Measurements from ENCODE around the gene ANKRD13A.
"Not testable (repeated sequence)": the region's sequence is repeated elsewhere in the genome, so short reads cannot be mapped to it uniquely, and the experiment has no call there.

ANKRD13A gene

DNA sequence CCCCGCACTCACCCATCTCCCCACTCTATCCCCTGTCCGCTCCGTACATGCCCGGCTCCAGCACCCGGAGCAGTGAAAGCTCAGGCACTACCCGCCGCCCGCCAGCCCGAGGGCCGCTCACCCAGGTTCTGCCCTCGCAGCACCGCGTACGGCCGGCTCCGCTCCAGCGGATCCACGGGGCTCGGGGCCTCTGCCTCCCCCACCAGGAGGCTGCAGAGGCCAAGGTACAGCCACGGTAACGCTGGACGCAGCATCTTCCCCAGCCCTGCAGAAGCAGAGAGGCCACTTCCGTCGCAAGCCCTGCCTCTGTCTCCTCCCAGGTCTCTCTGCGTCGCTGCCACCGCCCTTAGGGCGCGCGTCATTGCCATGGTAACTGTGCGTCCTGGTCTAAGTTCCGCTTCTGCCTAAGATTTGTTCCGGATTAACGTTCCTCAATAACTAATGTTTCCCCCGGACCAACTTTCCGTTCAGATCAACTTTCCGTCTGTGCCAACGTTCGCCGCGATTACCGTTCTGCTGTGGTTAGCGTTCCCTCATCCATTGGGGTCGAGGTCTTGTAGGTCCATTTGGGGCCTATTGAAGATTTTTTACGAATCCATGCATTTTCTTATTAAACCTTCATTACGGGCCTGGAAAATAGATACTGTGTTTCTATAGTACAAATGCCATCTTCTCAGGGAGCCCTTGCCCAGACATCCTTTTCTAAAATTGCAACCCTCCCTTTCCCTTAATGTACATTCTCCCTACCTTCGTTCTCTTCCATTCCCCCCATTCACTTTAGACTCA is 49.2 kb downstream of the ANKRD13A start, which contains the start of gene C12orf76:
TSS of gene C12orf76 (minus strand) at position 281 of the 786 bp plus-strand sequence. CDS start at position 254, 27 bp downstream.
- DNase-seq (ENCODE audit: low read depth): peak; percentile 87

DNA sequence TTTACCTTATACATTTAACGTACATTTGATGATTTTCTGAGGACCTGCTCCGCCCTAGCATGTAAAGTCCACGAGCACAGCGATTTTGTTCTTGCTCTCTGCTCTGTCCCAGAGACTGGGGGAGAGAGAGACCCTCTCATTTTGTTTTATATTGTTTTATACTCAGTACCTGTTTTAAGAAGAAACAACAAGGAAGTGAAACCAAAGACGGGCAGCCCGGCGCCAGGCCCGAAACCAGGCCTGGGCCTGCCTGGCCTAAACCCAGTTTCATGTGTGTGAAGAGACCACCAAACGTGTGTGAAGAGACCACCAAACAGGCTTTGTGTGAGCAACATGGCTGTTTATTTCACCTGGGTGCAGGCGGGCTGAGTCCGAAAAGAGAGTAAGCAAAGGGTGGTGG is 49.8 kb downstream of the ANKRD13A start:
- not testable (repeated sequence) for DNase-seq (ENCODE audit: low read depth)

GRCh38 chr12:110049666-110050065 is 50.4 kb downstream of the ANKRD13A start:
- DNase-seq (ENCODE audit: low read depth): not testable (repeated sequence)

DNA sequence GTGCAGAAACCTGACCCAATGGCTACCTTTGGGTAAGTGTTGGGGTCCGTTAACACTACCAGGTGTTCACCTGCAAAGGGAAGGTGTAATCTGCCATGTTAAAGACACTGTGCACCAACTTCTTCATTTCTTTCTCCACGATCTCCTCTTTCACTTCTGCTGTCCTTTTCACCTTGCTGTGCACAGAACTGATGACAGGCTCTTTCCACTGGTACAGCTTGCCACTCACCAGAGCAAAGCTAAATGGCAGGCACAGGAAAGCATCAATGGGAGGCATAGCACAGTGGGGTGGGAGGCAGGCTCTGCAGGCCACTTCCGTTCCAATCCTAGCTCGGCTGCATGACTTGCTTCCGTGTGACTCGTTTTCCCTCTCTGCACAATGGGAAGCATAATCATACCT is 51.7 kb downstream of the ANKRD13A start:
- no peak for DNase-seq (ENCODE audit: low read depth)

DNA sequence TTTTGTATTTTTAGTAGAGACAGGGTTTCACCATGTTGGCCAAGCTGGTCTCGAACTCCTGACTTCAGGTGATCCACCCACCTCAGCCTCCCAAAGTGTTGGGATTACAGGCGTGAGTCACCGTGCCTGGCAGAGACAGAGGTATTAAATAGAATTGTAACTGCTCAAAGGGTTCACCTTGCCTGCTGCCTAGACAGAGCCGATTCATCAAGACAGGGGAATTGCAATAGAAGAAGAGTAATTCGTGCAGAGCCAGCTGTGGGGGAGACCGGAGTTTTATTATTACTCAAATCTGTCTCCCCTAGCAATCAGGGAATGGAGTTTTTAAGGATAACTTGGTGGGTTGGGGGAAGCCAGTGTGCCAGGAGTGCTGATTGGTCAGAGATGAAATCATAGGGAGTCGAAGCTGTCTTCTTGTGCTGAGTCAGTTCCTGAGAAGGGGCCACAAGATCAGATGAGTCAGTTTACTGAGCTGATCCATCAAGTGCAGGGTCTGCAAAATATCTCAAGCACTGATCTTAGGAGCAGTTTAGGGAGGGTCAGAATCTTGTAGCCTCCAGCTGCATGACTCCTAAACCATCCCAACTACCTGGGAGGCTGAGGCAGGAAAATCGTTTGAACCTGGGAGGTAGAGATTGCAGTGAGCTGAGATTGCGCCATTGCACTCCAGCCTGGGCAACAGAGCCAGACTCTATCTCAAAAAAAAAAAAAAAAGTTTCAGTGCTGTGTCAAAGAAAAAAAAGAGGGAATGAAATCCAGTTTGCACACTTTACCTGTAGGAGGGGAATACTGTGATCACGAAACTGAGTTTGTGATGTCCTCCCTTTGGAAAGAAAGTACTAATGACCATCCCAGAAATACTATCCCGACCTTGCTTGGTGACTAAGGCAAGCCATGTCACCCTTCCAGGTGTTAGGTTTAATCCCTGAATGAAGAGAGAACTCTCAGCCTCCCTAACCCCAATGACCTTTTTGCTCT is 56.4 kb downstream of the ANKRD13A start:
- peak; percentile 31 for DNase-seq (ENCODE audit: low read depth)

- DNase-seq (ENCODE audit: low read depth): not testable (repeated sequence)
These were observed 57.4 kb downstream of the ANKRD13A start for GRCh38 chr12:110056643-110057042.

GRCh38 chr12:110058875-110059615 is 59.8 kb downstream of the ANKRD13A start:
- no peak for DNase-seq (ENCODE audit: low read depth)

DNA sequence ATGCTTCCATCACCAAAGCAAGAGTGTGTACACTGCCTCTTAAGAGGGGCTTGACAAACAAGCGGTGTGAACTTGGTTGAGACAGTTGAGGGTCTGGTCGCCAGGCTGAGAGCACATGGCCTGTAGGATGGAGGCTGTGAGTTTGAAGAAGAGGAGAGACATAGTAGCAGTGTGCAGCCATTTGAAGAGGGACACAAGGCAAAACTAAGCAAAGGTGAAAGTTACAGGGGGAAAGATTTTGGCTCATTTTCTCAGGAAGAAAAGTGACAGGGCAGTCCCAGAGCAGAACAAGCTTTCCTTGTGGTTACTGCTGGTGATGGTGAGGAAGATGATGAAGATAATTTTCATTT is 60.4 kb downstream of the ANKRD13A start:
- DNase-seq (ENCODE audit: low read depth): no peak

DNA sequence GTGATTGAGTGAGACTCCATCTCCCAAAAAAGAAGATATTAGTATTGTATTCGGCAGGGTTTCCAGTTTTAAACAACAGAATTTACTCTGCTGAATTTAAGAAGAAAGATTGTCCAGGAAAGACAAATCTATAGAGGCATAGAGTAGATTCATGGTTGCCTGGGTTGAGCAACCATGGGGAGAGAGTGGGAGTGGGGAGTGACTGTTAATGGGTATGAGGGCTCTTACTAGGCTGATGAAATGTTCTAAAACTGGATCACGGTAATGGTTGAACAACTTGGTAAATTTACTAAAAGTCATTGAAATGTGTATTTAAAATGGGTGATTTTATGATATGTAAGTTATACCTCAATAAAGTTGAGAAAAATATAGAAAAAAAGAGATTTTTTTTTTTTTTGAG is 63.0 kb downstream of the ANKRD13A start:
- no peak for DNase-seq (ENCODE audit: low read depth)

DNA sequence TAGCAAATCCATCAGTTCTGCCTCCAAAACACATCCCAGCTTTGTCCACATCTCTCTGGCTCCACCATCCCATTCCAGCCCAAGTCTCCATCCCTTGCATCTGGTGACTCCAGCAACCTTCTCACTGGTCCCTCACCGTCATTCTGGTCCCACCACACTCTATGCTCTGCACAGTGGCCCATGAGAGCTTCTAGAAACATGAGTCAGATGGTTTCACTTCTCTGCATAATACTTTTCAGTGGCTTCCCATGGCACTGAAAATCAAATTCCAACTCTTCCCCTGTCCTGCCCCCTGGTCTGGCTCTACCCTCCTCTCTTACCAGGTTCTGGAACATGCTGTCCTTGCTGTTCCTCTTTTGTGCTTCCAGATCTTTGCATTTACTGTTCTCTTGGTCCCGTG is 66.3 kb downstream of the ANKRD13A start:
- no peak for DNase-seq (ENCODE audit: low read depth)

GRCh38 chr12:110067531-110067930 is 68.3 kb downstream of the ANKRD13A start:
- no peak for DNase-seq (ENCODE audit: low read depth)

GRCh38 chr12:110068115-110068514 is 68.9 kb downstream of the ANKRD13A start:
- DNase-seq (ENCODE audit: low read depth): not testable (repeated sequence)

DNA sequence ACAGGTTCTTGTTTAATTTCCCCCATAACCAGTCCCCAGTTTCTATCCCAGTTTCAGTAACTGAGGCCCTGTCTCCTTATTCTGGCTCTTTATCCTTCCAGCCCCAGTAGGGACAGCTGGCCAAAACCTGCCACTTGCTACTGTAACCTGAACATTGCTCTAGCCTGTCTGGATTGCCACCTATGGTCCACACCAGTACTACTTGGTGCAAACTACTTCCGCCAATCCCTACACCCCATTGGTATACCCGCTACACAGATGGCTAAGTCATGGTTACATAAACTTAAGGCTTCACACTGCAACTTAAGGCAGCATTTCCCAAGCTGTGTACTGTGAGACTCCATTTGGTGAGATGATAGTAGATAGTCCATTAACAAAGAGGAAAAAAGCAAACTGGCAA is 69.4 kb downstream of the ANKRD13A start:
- no peak for DNase-seq (ENCODE audit: low read depth)

DNA sequence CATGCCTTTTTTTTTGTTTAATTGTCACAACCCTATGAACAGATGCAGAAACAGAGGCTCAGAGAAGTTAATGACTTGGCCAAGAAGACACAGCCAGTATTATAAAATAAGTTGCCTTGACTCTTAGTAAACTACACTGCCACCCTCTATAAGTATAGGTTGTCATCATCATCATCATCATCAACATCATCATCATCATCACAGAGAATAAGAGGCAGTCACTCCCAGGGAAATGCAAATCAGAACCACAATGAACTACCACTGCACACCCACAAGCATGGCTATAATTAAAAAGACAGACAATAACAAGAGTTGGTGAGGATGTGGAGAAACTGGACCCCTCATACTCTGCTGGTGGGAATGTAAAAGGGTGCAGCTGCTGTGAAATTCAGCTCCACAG is 72.3 kb downstream of the ANKRD13A start:
- no peak for DNase-seq (ENCODE audit: low read depth)

DNA sequence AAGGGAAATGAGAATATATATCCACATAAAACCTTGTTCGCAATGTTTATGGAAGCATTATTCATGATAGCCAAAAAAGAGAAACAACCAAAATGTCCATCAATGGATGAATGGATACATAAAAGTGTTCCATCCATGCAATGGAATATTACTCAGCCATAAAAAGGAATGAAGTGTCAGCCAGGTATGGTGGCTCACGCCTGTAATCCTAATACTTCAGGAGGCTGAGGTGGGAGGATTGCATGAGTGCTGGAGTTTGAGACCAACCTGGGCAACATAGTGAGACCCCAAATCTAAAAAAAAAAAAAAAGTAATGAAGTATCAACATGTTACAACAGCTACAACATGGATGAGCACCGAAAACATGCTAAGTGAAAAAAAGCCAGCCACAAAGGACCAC is 72.7 kb downstream of the ANKRD13A start:
- no peak for DNase-seq (ENCODE audit: low read depth)

DNA sequence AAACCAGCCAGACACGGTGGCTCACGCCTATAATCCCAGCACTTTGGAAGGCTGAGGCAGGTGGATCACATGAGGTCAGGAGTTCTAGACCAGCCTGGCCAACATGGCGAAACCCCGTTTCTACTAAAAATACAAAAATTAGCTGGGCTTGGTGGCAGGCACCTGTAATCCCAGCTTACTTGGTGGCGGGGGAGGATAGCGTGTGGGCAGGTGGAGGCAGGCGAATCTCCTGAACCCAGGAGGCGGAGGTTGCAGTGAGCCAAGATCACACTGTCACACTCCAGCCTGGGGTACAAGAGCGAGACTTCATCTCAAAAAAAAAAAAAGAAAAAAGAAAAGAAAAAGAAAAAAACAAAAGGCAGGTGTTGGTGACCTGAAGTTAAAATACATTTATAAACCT is 73.4 kb downstream of the ANKRD13A start:
- not testable (repeated sequence) for DNase-seq (ENCODE audit: low read depth)

DNA sequence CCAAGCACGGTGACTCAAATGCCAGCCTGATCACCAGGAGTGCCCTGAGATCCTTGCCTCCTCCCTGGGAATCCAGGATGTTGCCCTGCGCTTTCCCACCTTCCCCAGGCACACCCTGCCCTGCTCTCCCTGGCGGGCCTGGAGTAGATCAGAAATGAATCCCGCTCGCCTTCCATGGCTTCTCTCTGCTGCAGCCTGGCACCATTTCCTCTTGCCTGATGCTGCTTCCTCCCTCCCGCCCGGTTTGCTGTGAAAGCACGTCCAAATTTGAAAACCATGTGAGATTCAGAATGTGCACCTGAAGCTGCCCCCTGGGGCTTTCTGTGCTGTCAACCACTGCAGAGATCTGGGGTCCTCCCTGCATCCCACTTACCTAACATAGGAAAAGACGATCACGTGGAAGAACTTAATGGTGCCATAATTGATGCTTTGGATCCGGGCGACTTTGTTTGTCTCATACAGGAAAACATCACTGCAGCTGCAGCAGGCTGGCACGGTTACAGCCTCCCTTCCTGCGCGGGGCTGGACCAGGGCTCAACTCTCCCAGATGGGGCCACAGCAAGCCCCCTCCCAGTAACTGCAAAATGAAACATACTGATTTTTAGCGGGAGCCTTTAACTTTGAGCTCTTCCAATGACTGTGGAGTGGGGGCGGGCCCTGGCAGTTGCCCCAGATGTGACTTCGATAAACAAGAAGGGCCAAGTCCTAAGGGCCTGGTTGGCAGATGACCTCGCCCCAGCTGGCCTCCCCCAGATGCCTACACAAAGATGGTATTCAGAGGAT is 74.0 kb downstream of the ANKRD13A start:
- DNase-seq (ENCODE audit: low read depth): no peak

GRCh38 chr12:110074089-110074488 is 74.9 kb downstream of the ANKRD13A start:
- DNase-seq (ENCODE audit: low read depth): no peak

DNA sequence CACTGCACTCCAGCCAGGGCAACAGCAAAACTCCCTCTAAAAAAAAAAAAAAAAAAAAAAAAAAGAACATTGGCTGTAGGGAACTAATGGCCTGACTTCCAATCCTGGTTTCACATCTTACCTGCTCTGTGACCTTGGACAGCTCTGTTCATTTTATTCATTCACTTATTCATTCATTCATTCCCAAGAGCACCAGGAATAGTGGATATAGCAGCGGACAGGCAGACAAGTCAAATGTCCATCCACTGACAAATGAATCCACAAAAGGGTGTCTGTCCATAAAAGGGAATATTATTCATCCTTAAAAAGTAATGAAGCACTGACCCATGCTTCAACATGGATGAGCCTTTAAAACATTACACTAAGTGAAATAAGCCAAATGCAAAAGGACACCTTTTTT is 76.7 kb downstream of the ANKRD13A start:
- DNase-seq (ENCODE audit: low read depth): no peak

DNA sequence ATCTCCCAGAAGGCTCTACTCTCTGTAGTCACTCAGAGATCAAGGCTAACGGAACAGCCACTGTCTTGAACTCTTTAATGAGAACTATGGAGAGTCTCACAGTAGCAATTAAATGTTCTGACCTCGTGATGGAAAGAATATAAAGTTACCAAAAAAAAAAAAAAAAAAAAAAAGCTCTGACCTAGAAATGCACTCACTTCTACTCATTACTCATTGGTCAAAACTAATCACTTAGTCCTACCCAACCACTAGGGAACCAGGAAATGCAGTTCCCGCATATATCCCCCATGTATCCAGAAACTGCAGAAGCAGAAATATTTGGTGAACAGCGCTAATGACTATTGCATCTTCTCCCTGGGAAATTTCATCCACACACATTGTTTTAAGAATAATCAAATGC is 78.6 kb downstream of the ANKRD13A start:
- DNase-seq (ENCODE audit: low read depth): no peak

Data from stimulated activated CD8-positive, alpha-beta memory T cell treated with anti-CD3 and anti-CD28 coated beads, Interleukin-4, amount 100 ng/mL, for 24 hours (primary cell).